Right lobe of liver (tissue), 6 donors: Measurements from ENCODE around the gene ARHGEF16. TPM values are rescaled to one million over a fixed set of nuclear protein-coding genes. Genes with fewer than 3 reads are reported as not detected.

Experiments
- ATAC-seq, 4 donors: fragments of 200-7000 bp; cut with Tn5 transposase; one replicate each; pipeline ENCODE4 v1.9.1; 2020; ENCODE audit warnings: mild to moderate bottlenecking in 4 of 4, moderate library complexity in 4 of 4
- DNase-seq, 3 donors: peaks; one replicate each; pipeline ENCODE4 v3.0.0-alpha.2; 2020
- H3K27ac ChIP-seq, 3 donors: fragments of 200-600 bp; one replicate each; pipeline ENCODE4 v1.8.0; 2022
- H3K27me3 ChIP-seq, 2 donors: fragments of 200-600 bp; one replicate each; pipeline ENCODE4 v1.8.0; 2022
- H3K36me3 ChIP-seq, 4 donors: fragments of 200-600 bp; sonication (generic) in 1 of 4; one replicate each; pipeline versions ENCODE4 v1.5.1 to v1.8.0; 2017 to 2022; ENCODE audit warnings: control low read depth in 1 of 4
- H3K4me1 ChIP-seq, 4 donors: fragments of 200-600 bp; sonication (generic) in 1 of 4; one replicate each; pipeline versions ENCODE4 v1.5.1 to v1.8.0; 2017 to 2022; ENCODE audit warnings: control low read depth in 1 of 4
- H3K4me3 ChIP-seq, 3 donors: fragments of 200-600 bp; one replicate each; pipeline ENCODE4 v1.8.0; 2022
- H3K9me3 ChIP-seq, 4 donors: fragments of 200-600 bp; sonication (generic) in 1 of 4; one replicate each; pipeline versions ENCODE4 v1.5.1 to v1.8.0; 2017 to 2022; ENCODE audit warnings: control low read depth in 1 of 4
- CTCF ChIP-seq, 4 donors: fragments of 200-600 bp in 3 of 4; fragments of 450-650 bp in 1 of 4; IDR thresholded peaks; one replicate each; pipeline versions ENCODE4 v1.5.1 to v1.8.0; 2016 to 2022; ENCODE audit warnings: antibody characterized with exemption in 4 of 4, mild to moderate bottlenecking in 2 of 4
- POLR2A ChIP-seq: fragments of 450-650 bp; IDR thresholded peaks from one replicate; pipeline ENCODE4 v1.6.1; 2017; ENCODE audit warnings: antibody characterized with exemption, mild to moderate bottlenecking
- WGBS: methylation state at CpG from one replicate; pipeline ENCODE4 v1.1.6; 2018; ENCODE audit warnings: low coverage, low lambda C conversion rate; ENCODE audit not compliant: insufficient coverage; ENCODE audit errors: missing lambda C conversion rate; 5-methylcytosine and 5-hydroxymethylcytosine counted together
- intact Hi-C, 2 donors: fragments of 100-400 bp; cut with DNase I; formaldehyde crosslinking; loops; one replicate each; pipeline versions ENCODE4 v1.11.2 to v1.14.1; 2022
- long read RNA-seq: library from polyadenylated mRNA; unstranded; transcript quantifications from one replicate; pipeline ENCODE4 v2.0.0, GENCODE V29; 2019
- total RNA-seq, 6 experiments: library from RNA; depleted of rRNA in 2 of 6; stranded (reverse); fragments of >200 nt in 2 of 6; fragmentation: NEBNext Ultra II Directional in 3 of 6; extraction: Animal tissue kit (Norgen Biotek cat#: 25700) in 3 of 6; gene quantifications; one replicate each; pipeline versions ENCODE4 v1.1.0 to v1.2.4, GENCODE V29; 2016 to 2023
- donor health status: DM: no; HTN: yes; CAD: no.
- donor health status: DM: no; HTN: no; CAD: no.
- donor health status: DM: no; HTN: no; CAD: no.
- donor health status: DM: no; HTN: yes; CAD: no.
- donor health status: DM: no; HTN: yes; CAD: no.

Gene ARHGEF16
- 10 to 100 TPM in 2 of 6 experiments, 1 to 10 TPM in 4; 2.1 to 16.3 (median 7.5) TPM for total RNA-seq
- long read RNA-seq, result 0 reads

GRCh38 chr1:3453891-3454810 is at the start of gene ARHGEF16:
Gene ARHGEF16, plus strand, starts transcription at chr1:3454665. Its CDS starts 8,420 bp downstream, at chr1:3463085.
- Histone ChIP-seq H3K4me3 (peak within 1 kb of the TSS; percentile 64 to 67 (median 66)), H3K36me3 (no peaks in the 10 kb centered on the region), H3K9me3 (no peaks in the 10 kb centered on the region), H3K4me1 (peaks cover 0 to 10% (median 3%) of the 10 kb centered on the region in 4 donors), H3K27me3 (no peaks in the 10 kb centered on the region), H3K27ac (peak within 1 kb of the TSS; percentile 22 to 53 (median 47))
- WGBS, result 6% methylated on average over 6 of the region's 84 CpGs
- peak; percentile 88 to 91 (median 90) for DNase-seq
- no peak for TF ChIP-seq POLR2A
- TF ChIP-seq CTCF (IDR thresholded peaks at IDR 0.05), result peak; percentile 49 to 54 (median 54)
- peak; percentile 80 to 84 (median 82) for ATAC-seq
- intact Hi-C loops, result loop anchor here in 1 of 2 donors (5.0 kb wide), 1 partner anchor 33 kb away; no protein-coding TSS in a partner anchor

- DNase-seq (no peak), ATAC-seq (no peak)
- H3K27me3 ChIP-seq, result no peaks in the 10 kb centered on the region
- no peaks in the 10 kb centered on the region for H3K36me3 ChIP-seq
- H3K27ac ChIP-seq, result no peak overlapping the region
- no CpG with 5 or more reads among the region's 27 CpGs for WGBS
- no peak overlapping the region for H3K4me3 ChIP-seq
- no peaks in the 10 kb centered on the region for H3K9me3 ChIP-seq
- no peaks in the 10 kb centered on the region for H3K4me1 ChIP-seq
- TF ChIP-seq POLR2A (no peak), CTCF (IDR thresholded peaks at IDR 0.05) (no peak)
- intact Hi-C loops, result no loop called here
These were observed 49.7 kb upstream of the ARHGEF16 start for GRCh38 chr1:3404801-3405200.

GRCh38 chr1:3405491-3405890 is 49.0 kb upstream of the ARHGEF16 start:
- 100% methylated on average over 1 of the region's 30 CpGs for WGBS
- Histone ChIP-seq H3K4me1 (no peaks in the 10 kb centered on the region), H3K27me3 (no peaks in the 10 kb centered on the region), H3K9me3 (no peaks in the 10 kb centered on the region), H3K4me3 (no peak overlapping the region), H3K27ac (no peak overlapping the region), H3K36me3 (no peaks in the 10 kb centered on the region)
- ATAC-seq, result no peak
- intact Hi-C loops, result no loop called here
- TF ChIP-seq CTCF (IDR thresholded peaks at IDR 0.05), result no peak
- TF ChIP-seq POLR2A, result no peak
- DNase-seq, result no peak

GRCh38 chr1:3405974-3406867 is 48.2 kb upstream of the ARHGEF16 start:
- intact Hi-C loops, result no loop called here
- no peak for ATAC-seq
- no peak for DNase-seq
- TF ChIP-seq CTCF (IDR thresholded peaks at IDR 0.05) (no peak), POLR2A (no peak)
- no peaks in the 10 kb centered on the region for H3K27me3 ChIP-seq
- no peaks in the 10 kb centered on the region for H3K9me3 ChIP-seq
- no peak overlapping the region for H3K27ac ChIP-seq
- 72% methylated on average over 11 of the region's 17 CpGs for WGBS
- H3K36me3 ChIP-seq, result no peaks in the 10 kb centered on the region
- no peak overlapping the region for H3K4me3 ChIP-seq
- no peaks in the 10 kb centered on the region for H3K4me1 ChIP-seq
